SK-N-SH treated with all-trans-retinoic acid at 6 μM for 48 hours (cell line): ENCODE data around the gene ADSS2.

Source experiments
- ATAC-seq: fragments of 200-7000 bp; cut with Tn5 transposase; 3 replicates; pipeline ENCODE4 v1.9.1; 2020; ENCODE audit warnings: mild to moderate bottlenecking, moderate library complexity
- ARNTL ChIP-seq: fragments of 450-650 bp; formaldehyde crosslinking; IDR thresholded peaks from 2 replicates; pipeline ENCODE4 v1.5.0; 2020; ENCODE audit warnings: low read depth, mild to moderate bottlenecking, moderate library complexity, borderline replicate concordance
- CSDC2 ChIP-seq: fragments of 250-450 bp; sonication (Bioruptor Pico); IDR thresholded peaks from 2 replicates; pipeline ENCODE4 v1.5.0; 2020; ENCODE audit warnings: mild to moderate bottlenecking, moderate library complexity
- CSRNP3 ChIP-seq: fragments of 250-450 bp; sonication (Bioruptor Pico); IDR thresholded peaks from 2 replicates; pipeline ENCODE4 v1.5.1; 2021; ENCODE audit warnings: mild to moderate bottlenecking, moderate library complexity
- ESRRG ChIP-seq: fragments of 250-450 bp; sonication (Bioruptor Pico); IDR thresholded peaks from 2 replicates; pipeline ENCODE4 v1.6.1; 2021; ENCODE audit warnings: mild to moderate bottlenecking
- GLIS3 ChIP-seq: fragments of 250-450 bp; sonication (Bioruptor Pico); IDR thresholded peaks from 2 replicates; pipeline ENCODE4 v1.5.0; 2020; ENCODE audit warnings: mild to moderate bottlenecking, moderate library complexity
- ISL1 ChIP-seq: fragments of 250-450 bp; sonication (Bioruptor Pico); IDR thresholded peaks from 2 replicates; pipeline ENCODE4 v2.1.2; 2022; ENCODE audit warnings: mild to moderate bottlenecking, moderate library complexity
- OSR1 ChIP-seq: fragments of 250-450 bp; sonication (Bioruptor Pico); IDR thresholded peaks from 2 replicates; pipeline ENCODE4 v1.8.0; 2022; ENCODE audit warnings: moderate library complexity, mild to moderate bottlenecking, inconsistent platforms
- PATZ1 ChIP-seq: fragments of 250-450 bp; sonication (Bioruptor Pico); IDR thresholded peaks from 2 replicates; pipeline ENCODE4 v1.8.0; 2020; ENCODE audit warnings: mild to moderate bottlenecking, moderate library complexity, borderline replicate concordance
- POU6F1 ChIP-seq: fragments of 250-450 bp; sonication (Bioruptor Pico); IDR thresholded peaks from 2 replicates; pipeline ENCODE4 v1.8.0; 2021; ENCODE audit warnings: low read depth, mild to moderate bottlenecking, moderate library complexity, borderline replicate concordance
- PPARA ChIP-seq: fragments of 250-450 bp; sonication (Bioruptor Pico); IDR thresholded peaks from 2 replicates; pipeline ENCODE4 v1.5.0; 2020; ENCODE audit warnings: mild to moderate bottlenecking, borderline replicate concordance
- RARB ChIP-seq: fragments of 250-450 bp; sonication (Bioruptor Pico); IDR thresholded peaks from 2 replicates; pipeline ENCODE4 v1.8.0; 2021; ENCODE audit warnings: mild to moderate bottlenecking, moderate library complexity
- TCF4 ChIP-seq: fragments of 250-450 bp; sonication (Bioruptor Pico); IDR thresholded peaks from 2 replicates; pipeline ENCODE4 v1.8.0; 2021; ENCODE audit warnings: mild to moderate bottlenecking, moderate library complexity, borderline replicate concordance
- TOX ChIP-seq: fragments of 250-450 bp; sonication (Bioruptor Pico); IDR thresholded peaks from 2 replicates; pipeline ENCODE4 v1.8.0; 2021; ENCODE audit warnings: mild to moderate bottlenecking, moderate library complexity, borderline replicate concordance
- TSHZ2 ChIP-seq: fragments of 250-450 bp; sonication (Bioruptor Pico); IDR thresholded peaks from 2 replicates; pipeline ENCODE4 v1.5.0; 2020; ENCODE audit warnings: mild to moderate bottlenecking, moderate library complexity
- ZFP30 ChIP-seq: fragments of 450-650 bp; formaldehyde crosslinking; IDR thresholded peaks from 2 replicates; pipeline ENCODE4 v1.5.0; 2022; ENCODE audit warnings: mild to moderate bottlenecking, moderate library complexity
- ZNF70 ChIP-seq: fragments of 450-650 bp; formaldehyde crosslinking; IDR thresholded peaks from 2 replicates; pipeline ENCODE4 v1.5.0; 2020; ENCODE audit warnings: mild to moderate bottlenecking, moderate library complexity
- ZNF8 ChIP-seq: fragments of 450-650 bp; formaldehyde crosslinking; IDR thresholded peaks from 2 replicates; pipeline ENCODE4 v1.5.0; 2020; ENCODE audit warnings: mild to moderate bottlenecking, moderate library complexity

The ADSS2 gene

GRCh38 chr1:244454412-244454811, 2.7 kb upstream of the ADSS2 start:
- no peak for ATAC-seq
- TF ChIP-seq TOX (CRISPR knock-in tag) (no peak), ESRRG (CRISPR knock-in tag) (no peak), CSDC2 (no peak), ZFP30 (CRISPR knock-in tag) (no peak), RARB (CRISPR knock-in tag) (no peak), TCF4 (CRISPR knock-in tag) (no peak), ZNF70 (no peak), POU6F1 (CRISPR knock-in tag) (no peak), ISL1 (CRISPR knock-in tag) (no peak), OSR1 (CRISPR knock-in tag) (no peak), PPARA (CRISPR knock-in tag) (no peak)

- TF ChIP-seq OSR1 (CRISPR knock-in tag) (no peak), TOX (CRISPR knock-in tag) (0 out of 2 replicates have a peak, but pooled peaks have one; percentile 20), ISL1 (CRISPR knock-in tag) (no peak), GLIS3 (CRISPR knock-in tag) (no peak)
- peak; percentile 97 for ATAC-seq
Measured at GRCh38 chr1:244451951-244452795, 464 bp upstream of the ADSS2 start.

GRCh38 chr1:244450597-244451538, 841 bp downstream of the ADSS2 start:
- TF ChIP-seq OSR1 (CRISPR knock-in tag), result no peak
- TF ChIP-seq TCF4 (CRISPR knock-in tag), result no peak
- no peak for TF ChIP-seq POU6F1 (CRISPR knock-in tag)
- TF ChIP-seq CSRNP3, result no peak
- peak; percentile 40 for ATAC-seq

GRCh38 chr1:244449936-244450508, 1.7 kb downstream of the ADSS2 start:
- ATAC-seq, result no peak
- TF ChIP-seq TCF4 (CRISPR knock-in tag) (no peak), ARNTL (no peak), ISL1 (CRISPR knock-in tag) (no peak), CSDC2 (no peak), RARB (CRISPR knock-in tag) (no peak), GLIS3 (CRISPR knock-in tag) (no peak), PATZ1 (no peak), ZNF8 (CRISPR knock-in tag) (no peak), TSHZ2 (CRISPR knock-in tag) (no peak), TOX (CRISPR knock-in tag) (no peak), ZNF70 (no peak)
